ENCODE measurements around the gene KDM7A.

- TF ChIP-seq CTCF (IDR thresholded peaks at IDR 0.05; ENCODE audit: poor library complexity, severe bottlenecking): no peak
- no peak for TF ChIP-seq EZH2 (IDR thresholded peaks at IDR 0.05; ENCODE audit: borderline replicate concordance, insufficient read depth, low read length, poor library complexity, severe bottlenecking)
- no peak for TF ChIP-seq POLR2AphosphoS5 (IDR thresholded peaks at IDR 0.05)
- TF ChIP-seq SMC3 (conservative IDR thresholded peaks at IDR 0.05; ENCODE audit: poor library complexity): no peak
Observed at GRCh38 chr7:140192176-140192575, 15.4 kb upstream of the KDM7A start.

Measured in neural cell (in vitro differentiated cells).